Fibroblast of mammary gland (primary cell): ENCODE data around the gene ANKRD13C.

Source experiments
- DNase-seq: peaks from one replicate; pipeline ENCODE4 v3.0.0-alpha.2; 2010; ENCODE audit warnings: low read depth
- H3K4me3 ChIP-seq: 2 replicates; pipeline ENCODE4 v1.5.1; 2011; ENCODE audit warnings: low read depth, mild to moderate bottlenecking, low read length, moderate library complexity; ENCODE audit not compliant: control insufficient read depth
- CTCF ChIP-seq: conservative IDR thresholded peaks from 2 replicates; pipeline ENCODE4 v1.5.1; 2011; ENCODE audit warnings: low read depth, low read length, inconsistent platforms; ENCODE audit not compliant: control insufficient read depth, insufficient read depth

The ANKRD13C gene

GRCh38 chr1:70278710-70279109 is 75.8 kb downstream of the ANKRD13C start:
- TF ChIP-seq CTCF = no peak
- H3K4me3 ChIP-seq = no peak overlapping the region
- DNase-seq = no peak

- H3K4me3 ChIP-seq = no peak overlapping the region
- DNase-seq = no peak
- TF ChIP-seq CTCF = no peak
Observed at GRCh38 chr1:70277875-70278274, 76.6 kb downstream of the ANKRD13C start.

- DNase-seq = no peak
- TF ChIP-seq CTCF = no peak
- no peak overlapping the region for H3K4me3 ChIP-seq
Observed at GRCh38 chr1:70265946-70266345, 88.6 kb downstream of the ANKRD13C start.

- TF ChIP-seq CTCF = no peak
- no peak for DNase-seq
- no peak overlapping the region for H3K4me3 ChIP-seq
Observed at GRCh38 chr1:70264839-70265238, 89.7 kb downstream of the ANKRD13C start.

DNA sequence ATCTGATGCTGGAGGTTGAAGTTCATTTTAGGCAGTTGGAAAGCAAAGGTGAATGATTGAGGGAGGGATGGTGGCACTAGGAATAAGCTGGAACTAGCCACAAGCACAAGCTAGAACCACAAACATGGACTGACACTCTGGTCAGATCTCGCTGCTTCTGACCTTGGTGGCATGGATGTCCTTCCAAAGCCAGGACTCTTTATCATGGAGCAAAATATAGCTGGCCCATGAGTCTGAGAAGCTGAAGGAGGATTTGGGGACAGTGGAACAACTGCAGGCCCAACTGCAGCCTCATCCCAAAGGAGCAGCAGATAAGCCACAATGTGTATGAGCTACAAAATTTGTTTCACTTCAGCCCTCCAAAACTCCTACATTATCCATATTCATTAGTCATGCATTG is 97.9 kb downstream of the ANKRD13C start:
- TF ChIP-seq CTCF = no peak
- DNase-seq = no peak
- no peak overlapping the region for H3K4me3 ChIP-seq

- DNase-seq = no peak
- no peak overlapping the region for H3K4me3 ChIP-seq
- no peak for TF ChIP-seq CTCF
Observed at GRCh38 chr1:70248729-70249128, 105.8 kb downstream of the ANKRD13C start.

DNA sequence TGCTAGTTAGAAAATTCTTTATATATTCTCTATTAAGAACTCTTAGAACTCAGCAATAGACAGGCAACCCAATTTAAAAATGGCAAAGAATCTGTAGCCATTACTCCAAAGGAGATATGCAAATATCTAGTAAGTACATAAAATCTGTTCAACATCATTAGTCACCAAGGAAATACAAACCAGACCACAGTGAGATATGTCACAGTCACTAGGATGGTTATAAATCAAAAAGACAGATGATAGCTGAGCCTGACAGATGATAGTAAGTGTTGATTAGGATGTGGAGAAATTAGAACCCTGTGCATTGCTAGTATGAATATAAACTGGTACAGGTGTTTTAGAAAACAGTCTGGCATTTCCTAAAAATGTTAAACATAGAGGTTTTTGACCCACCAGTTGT is 106.8 kb downstream of the ANKRD13C start:
- no peak overlapping the region for H3K4me3 ChIP-seq
- no peak for TF ChIP-seq CTCF
- no peak for DNase-seq
